Gastrocnemius medialis (tissue), 4 donors: ENCODE measurements around the gene MCAM. TPM values are rescaled to one million over a fixed set of nuclear protein-coding genes. Genes with fewer than 3 reads are reported as not detected.
A peak's percentile ranks its signal among the peaks of the same experiment; 100 is the strongest.

Experiments used
- ATAC-seq, 2 donors: fragments of 150-250 bp; one replicate each; pipeline ENCODE4 v1.9.1; 2016
- DNase-seq, 2 donors: peaks; one replicate each; pipeline ENCODE4 v3.0.0-alpha.2; 2019
- H3K27ac ChIP-seq, 4 donors: fragments of 200-600 bp; sonication (generic); 1 replicate in 1 of 4; 2 replicates in 3 of 4; pipeline ENCODE4 v1.5.1; 2016 to 2018; ENCODE audit warnings: mild to moderate bottlenecking in 2 of 4, moderate library complexity in 1 of 4
- H3K27me3 ChIP-seq, 3 donors: fragments of 200-600 bp; sonication (generic) in 2 of 3; 1 replicate in 1 of 3; 2 replicates in 2 of 3; pipeline versions ENCODE4 v1.5.1 to v1.6.0; 2016 to 2019; ENCODE audit warnings: mild to moderate bottlenecking in 1 of 3, moderate library complexity in 1 of 3
- H3K36me3 ChIP-seq, 2 donors: fragments of 200-600 bp; sonication (generic) in 1 of 2; one replicate each; pipeline ENCODE4 v1.5.1; 2017 to 2018
- H3K4me1 ChIP-seq, 2 donors: fragments of 200-600 bp; sonication (generic) in 1 of 2; one replicate each; pipeline ENCODE4 v1.5.1; 2016 to 2017; ENCODE audit warnings: mild to moderate bottlenecking in 2 of 2
- H3K4me3 ChIP-seq, 4 donors: fragments of 200-600 bp; sonication (generic) in 3 of 4; 1 replicate in 1 of 4; 2 replicates in 3 of 4; pipeline ENCODE4 v1.5.1; 2016 to 2019; ENCODE audit warnings: mild to moderate bottlenecking in 2 of 4
- H3K9me3 ChIP-seq, 3 donors: fragments of 200-600 bp; sonication (generic) in 2 of 3; 1 replicate in 1 of 3; 2 replicates in 2 of 3; pipeline ENCODE4 v1.5.1; 2016 to 2019
- CTCF ChIP-seq, 5 experiments: fragments of 450-650 bp in 3 of 5; fragments of 200-600 bp in 2 of 5; sonication (generic) in 2 of 5; IDR thresholded peaks in 4 of 5; conservative IDR thresholded peaks in 1 of 5; 1 replicate in 4 of 5; 2 replicates in 1 of 5; pipeline ENCODE4 v1.5.1; 2016 to 2019; ENCODE audit warnings: antibody characterized with exemption in 5 of 5, mild to moderate bottlenecking in 3 of 5, moderate library complexity in 3 of 5
- POLR2A ChIP-seq, 2 donors: fragments of 450-650 bp; IDR thresholded peaks; one replicate each; pipeline ENCODE4 v1.6.1; 2017; ENCODE audit warnings: antibody characterized with exemption in 2 of 2, mild to moderate bottlenecking in 2 of 2, moderate library complexity in 2 of 2
- in situ Hi-C, 4 donors: fragments of 200-750 bp; cut with MboI; loops; one replicate each; pipeline versions ENCODE4 v1.15.0 to v1.8.0; 2017; ENCODE audit warnings: low sequenced_read_pairs in 4 of 4
- intact Hi-C: fragments of 100-400 bp; cut with DNase I; formaldehyde crosslinking; loops from one replicate; pipeline ENCODE4 v1.15.1; 2023; ENCODE audit warnings: low total_unique reads
- total RNA-seq, 4 donors: library from RNA; depleted of rRNA; stranded (reverse); fragments of >200 nt; gene quantifications; one replicate each; pipeline versions ENCODE4 v1.1.0 to v1.2.3, GENCODE V29; 2016

Gene MCAM
- 100 to 1,000 TPM in 3 of 4 donors, 10 to 100 TPM in 1; 22.6 to 193 (median 123) TPM for total RNA-seq

- in situ Hi-C loops, result no loop called here
- DNase-seq (no peak), ATAC-seq (peak; percentile 4 to 11)
- peak within 1 kb of the TSS; percentile 60 to 79 (median 69) for H3K4me3 ChIP-seq
- no peaks in the 10 kb centered on the region for H3K9me3 ChIP-seq
- no peaks in the 10 kb centered on the region for H3K36me3 ChIP-seq
- peaks cover 38 to 40% of the 10 kb centered on the region in 2 donors for H3K4me1 ChIP-seq
- H3K27me3 ChIP-seq, result peaks cover 0 to 10% (median 3%) of the 10 kb centered on the region in 3 donors
- H3K27ac ChIP-seq, result peak within 1 kb of the TSS; percentile 81 to 85 (median 85)
- intact Hi-C loops, result loop anchor here (5.0 kb wide), 1 partner anchor 170 kb away; the partner anchor contains the start of gene ABCG4
- TF ChIP-seq CTCF (IDR thresholded peaks at IDR 0.05 in 4 of 5, conservative IDR thresholded peaks at IDR 0.05 in 1 of 5) (no peak), POLR2A (IDR thresholded peaks at IDR 0.05) (peak in 1 of 2 donors; percentile 43)
Measured at GRCh38 chr11:119316729-119317591, at the start of gene MCAM. MCAM (minus strand) TSS chr11:119317130; CDS start chr11:119317101, 29 bp downstream.

- H3K9me3 ChIP-seq, result no peaks in the 10 kb centered on the region
- H3K36me3 ChIP-seq, result no peaks in the 10 kb centered on the region
- intact Hi-C loops, result no loop called here
- TF ChIP-seq CTCF (IDR thresholded peaks at IDR 0.05 in 4 of 5, conservative IDR thresholded peaks at IDR 0.05 in 1 of 5) (peak in 3 of 5 experiments; percentile 37 to 54 (median 42)), POLR2A (IDR thresholded peaks at IDR 0.05) (peak; percentile 59 to 66)
- peak; percentile 40 to 56 for ATAC-seq
- no peaks in the 10 kb centered on the region for H3K27me3 ChIP-seq
- H3K27ac ChIP-seq, result peak overlapping the region; percentile 96 to 99 (median 98)
- peak; percentile 67 to 82 for DNase-seq
- in situ Hi-C loops, result no loop called here
- H3K4me3 ChIP-seq, result peak overlapping the region; percentile 49 to 75 (median 64)
- H3K4me1 ChIP-seq, result peaks cover 74 to 91% of the 10 kb centered on the region in 2 donors
Measured at GRCh38 chr11:119365071-119365591, 48.2 kb upstream of the MCAM start.

- peak; percentile 5 to 6 for ATAC-seq
- no peaks in the 10 kb centered on the region for H3K27me3 ChIP-seq
- no peaks in the 10 kb centered on the region for H3K9me3 ChIP-seq
- intact Hi-C loops (no loop called here), in situ Hi-C loops (no loop called here)
- H3K27ac ChIP-seq, result peak overlapping the region; percentile 96 to 99 (median 98)
- TF ChIP-seq CTCF (IDR thresholded peaks at IDR 0.05 in 4 of 5, conservative IDR thresholded peaks at IDR 0.05 in 1 of 5) (no peak), POLR2A (IDR thresholded peaks at IDR 0.05) (peak; percentile 97 to 98)
- peaks cover 0 to 9% of the 10 kb centered on the region in 2 donors for H3K36me3 ChIP-seq
- H3K4me3 ChIP-seq, result peak overlapping the region; percentile 67 to 75 (median 74)
- DNase-seq, result peak in 1 of 2 donors; percentile 74
- H3K4me1 ChIP-seq, result peaks cover 71 to 89% of the 10 kb centered on the region in 2 donors
Measured at GRCh38 chr11:119363851-119364590, 47.1 kb upstream of the MCAM start.

- DNase-seq, result peak in 1 of 2 donors; percentile 69
Measured at GRCh38 chr11:119363081-119363850, 46.3 kb upstream of the MCAM start.

More at GRCh38 chr11:119363081-119363850, 46.3 kb upstream of the MCAM start:
- Histone ChIP-seq H3K4me3 (peak overlapping the region; percentile 67 to 75 (median 74)), H3K4me1 (peaks cover 63 to 82% of the 10 kb centered on the region in 2 donors), H3K9me3 (no peaks in the 10 kb centered on the region), H3K27ac (peak overlapping the region; percentile 96 to 99 (median 98)), H3K36me3 (peaks cover 0 to 16% of the 10 kb centered on the region in 2 donors), H3K27me3 (no peaks in the 10 kb centered on the region)
- in situ Hi-C loops, result no loop called here
- ATAC-seq, result no peak
- TF ChIP-seq CTCF (IDR thresholded peaks at IDR 0.05 in 4 of 5, conservative IDR thresholded peaks at IDR 0.05 in 1 of 5) (no peak), POLR2A (IDR thresholded peaks at IDR 0.05) (peak; percentile 33 to 61)
- intact Hi-C loops, result no loop called here
